ENCODE measurements around the gene CABP2.
"Not testable (repeated sequence)": the region's sequence is repeated elsewhere in the genome, so short reads cannot be mapped to it uniquely, and the experiment has no call there.

GRCh38 chr11:67511558-67511957 lies 11.7 kb downstream of the CABP2 start:
- not testable (repeated sequence) for TF ChIP-seq CTCF (conservative IDR thresholded peaks at IDR 0.05 in 1 of 2, IDR thresholded peaks at IDR 0.05 in 1 of 2; ENCODE audit: low read depth in 1 of 2, low read length in 2 of 2); EZH2 (IDR thresholded peaks at IDR 0.05; ENCODE audit: low read length, missing control alignments)

Measured in fibroblast of lung (primary cell).